ENCODE data around the gene STARD3. TPM values are rescaled to one million over a fixed set of nuclear protein-coding genes. Genes with fewer than 3 reads are reported as not detected.

STARD3 gene
- total RNA-seq, 1 experiment from 2014 or later: 44.8 TPM

- Histone ChIP-seq H3K36me3 (ENCODE audit: control insufficient read depth, insufficient read depth, low read length) (no peaks in the 10 kb centered on the region), H3K4me3 (ENCODE audit: low read depth in 2 of 2, low read length in 2 of 2) (no peak overlapping the region), H3K4me1 (ENCODE audit: control insufficient read depth, insufficient read depth, low read length) (peaks cover 12% of the 10 kb centered on the region; the same call in 1 of the 2 replicates), H3K27me3 (ENCODE audit: control insufficient read depth, insufficient read depth, low read length) (peaks cover 14% of the 10 kb centered on the region; the same call in 1 of the 2 replicates), H3K9me3 (ENCODE audit: control insufficient read depth, insufficient read depth, low read depth, low read length) (no peaks in the 10 kb centered on the region), H3K27ac (ENCODE audit: low read length) (no peak overlapping the region)
- TF ChIP-seq REST (IDR thresholded peaks at IDR 0.05; ENCODE audit: insufficient read depth in 1 of 2, low read depth in 2 of 2, low read length in 1 of 2) (no peak), TCF7L2 (IDR thresholded peaks at IDR 0.05; ENCODE audit: low read depth, low read length) (no peak), POLR2AphosphoS5 (IDR thresholded peaks at IDR 0.05; ENCODE audit: low read depth, low read length) (no peak), SIN3A (IDR thresholded peaks at IDR 0.05; ENCODE audit: borderline replicate concordance, insufficient read depth, low read depth, low read length) (no peak)
- TF ChIP-seq, protein P1, sequence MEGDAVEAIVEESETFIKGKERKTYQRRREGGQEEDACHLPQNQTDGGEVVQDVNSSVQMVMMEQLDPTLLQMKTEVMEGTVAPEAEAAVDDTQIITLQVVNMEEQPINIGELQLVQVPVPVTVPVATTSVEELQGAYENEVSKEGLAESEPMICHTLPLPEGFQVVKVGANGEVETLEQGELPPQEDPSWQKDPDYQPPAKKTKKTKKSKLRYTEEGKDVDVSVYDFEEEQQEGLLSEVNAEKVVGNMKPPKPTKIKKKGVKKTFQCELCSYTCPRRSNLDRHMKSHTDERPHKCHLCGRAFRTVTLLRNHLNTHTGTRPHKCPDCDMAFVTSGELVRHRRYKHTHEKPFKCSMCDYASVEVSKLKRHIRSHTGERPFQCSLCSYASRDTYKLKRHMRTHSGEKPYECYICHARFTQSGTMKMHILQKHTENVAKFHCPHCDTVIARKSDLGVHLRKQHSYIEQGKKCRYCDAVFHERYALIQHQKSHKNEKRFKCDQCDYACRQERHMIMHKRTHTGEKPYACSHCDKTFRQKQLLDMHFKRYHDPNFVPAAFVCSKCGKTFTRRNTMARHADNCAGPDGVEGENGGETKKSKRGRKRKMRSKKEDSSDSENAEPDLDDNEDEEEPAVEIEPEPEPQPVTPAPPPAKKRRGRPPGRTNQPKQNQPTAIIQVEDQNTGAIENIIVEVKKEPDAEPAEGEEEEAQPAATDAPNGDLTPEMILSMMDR (IDR thresholded peaks at IDR 0.05): no peak
- ChIA-PET CTCF (no interaction called here), POLR2A (no interaction called here)
- no TSS peak for BruUV-seq (replicated peaks)
- ATAC-seq: no peak
- DNase-seq (ENCODE audit: low read depth, low spot score): no peak
- intact Hi-C loops (cut with micrococcal nuclease; ENCODE audit: unreplicated experiment): no loop called here
- in situ Hi-C loops (cut with HindIII; ENCODE audit: low pct_unique_long_range_greater_than_20kb, low sequenced_read_pairs): no loop called here
Measured at GRCh38 chr17:39595928-39596510, 40.9 kb upstream of the STARD3 start.

DNA sequence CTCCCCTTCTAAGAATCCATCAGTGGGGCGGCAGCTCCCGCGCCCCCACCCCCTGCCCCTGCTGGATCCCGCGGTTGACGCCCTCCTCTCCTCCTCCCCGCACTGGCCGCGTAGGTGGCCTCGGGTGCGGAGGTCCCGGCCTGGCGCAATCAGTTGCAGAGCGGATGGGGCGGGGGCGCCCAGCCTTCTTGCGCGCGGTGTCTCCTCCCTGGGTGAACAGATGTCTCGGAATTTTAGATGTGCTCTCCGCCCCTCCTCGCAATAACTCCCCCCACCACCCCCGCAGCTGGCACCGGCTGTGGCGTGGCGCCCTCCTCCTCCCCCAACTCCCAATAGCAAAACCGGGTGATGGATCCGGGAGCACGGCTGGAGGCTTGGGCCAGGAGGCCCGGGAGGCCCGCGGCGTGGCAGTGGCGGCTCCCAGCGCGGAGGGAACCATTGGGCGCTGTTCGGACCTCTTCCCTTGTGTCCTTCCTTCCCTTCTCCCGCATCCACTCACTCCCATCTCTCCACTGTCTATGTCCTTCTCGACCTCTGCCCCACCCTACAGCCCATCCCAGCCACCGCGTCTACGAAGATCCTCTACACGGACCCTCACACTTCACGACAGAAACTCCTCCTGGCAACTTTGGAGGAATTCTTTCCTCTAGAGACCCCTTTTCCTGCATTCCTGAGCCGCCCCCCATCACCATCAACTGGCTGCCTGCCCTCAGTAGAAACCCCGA is 40.2 kb upstream of the STARD3 start:
- Histone ChIP-seq H3K27me3 (ENCODE audit: control insufficient read depth, insufficient read depth, low read length) (peaks cover 14% of the 10 kb centered on the region; the same call in 1 of the 2 replicates), H3K4me3 (ENCODE audit: low read depth in 2 of 2, low read length in 2 of 2) (no peak overlapping the region), H3K9me3 (ENCODE audit: control insufficient read depth, insufficient read depth, low read depth, low read length) (no peaks in the 10 kb centered on the region), H3K27ac (ENCODE audit: low read length) (no peak overlapping the region), H3K36me3 (ENCODE audit: control insufficient read depth, insufficient read depth, low read length) (no peaks in the 10 kb centered on the region), H3K4me1 (ENCODE audit: control insufficient read depth, insufficient read depth, low read length) (peaks cover 12% of the 10 kb centered on the region; the same call in 1 of the 2 replicates)
- CTCF ChIA-PET: no interaction called here
- in situ Hi-C loops (cut with HindIII; ENCODE audit: low pct_unique_long_range_greater_than_20kb, low sequenced_read_pairs) (no loop called here), intact Hi-C loops (cut with micrococcal nuclease; ENCODE audit: unreplicated experiment) (no loop called here)
- BruUV-seq (replicated peaks): no TSS peak
- DNase-seq (ENCODE audit: low read depth, low spot score) (no peak), ATAC-seq (no peak)
- POLR2A ChIA-PET: interaction anchor here (0.7 kb wide), 1 partner anchor 384 kb away, joined by 4 read pairs; the partner anchor contains the start of gene PSMD3
- TF ChIP-seq SIN3A (IDR thresholded peaks at IDR 0.05; ENCODE audit: borderline replicate concordance, insufficient read depth, low read depth, low read length): no peak
- TF ChIP-seq, protein P1 (IDR thresholded peaks at IDR 0.05): no peak
- TF ChIP-seq TCF7L2 (IDR thresholded peaks at IDR 0.05; ENCODE audit: low read depth, low read length): no peak
- TF ChIP-seq POLR2AphosphoS5 (IDR thresholded peaks at IDR 0.05; ENCODE audit: low read depth, low read length): no peak
- TF ChIP-seq REST (IDR thresholded peaks at IDR 0.05; ENCODE audit: insufficient read depth in 1 of 2, low read depth in 2 of 2, low read length in 1 of 2): no peak
